Measurements from ENCODE around the gene C1QTNF7. TPM values are rescaled to one million over a fixed set of nuclear protein-coding genes. Genes with fewer than 3 reads are reported as not detected.
A peak's percentile ranks its signal among the peaks of the same experiment; 100 is the strongest.

C1QTNF7 gene
- total and polyA plus RNA-seq, 10 donors = 0.74 to 22.5 (median 5.2) TPM

- Histone ChIP-seq H3K4me3 (peak overlapping the region in 7 of 8 donors; percentile 10 to 59 (median 27)), H3K36me3 (peaks cover 0 to 5% (median 0%) of the 10 kb centered on the region in 6 donors), H3K27ac (peak overlapping the region in 5 of 8 donors; percentile 3 to 55 (median 45)), H3K4me1 (no peaks in the 10 kb centered on the region), H3K9me3 (no peaks in the 10 kb centered on the region), H3K27me3 (replicated peaks in 1 of 7) (no peaks in the 10 kb centered on the region)
- intact Hi-C loops (cut with DNase I; ENCODE audit: low total_unique reads) = no loop called here
- 47 to 71% (median 57%) methylated on average over 11 of the region's 11 CpGs for WGBS, 5 donors
- no peak for DNase-seq
- no peak for TF ChIP-seq POLR2A (IDR thresholded peaks at IDR 0.05)
- peak; percentile 15 to 66 (median 51) for TF ChIP-seq CTCF (IDR thresholded peaks at IDR 0.05 in 8 of 11, conservative IDR thresholded peaks at IDR 0.05 in 3 of 11)
These were observed 51.5 kb downstream of the C1QTNF7 start for GRCh38 chr4:15479089-15479912.

GRCh38 chr4:15479913-15480185, 52.0 kb downstream of the C1QTNF7 start:
- no peak for DNase-seq
- no peak for TF ChIP-seq POLR2AphosphoS5 (IDR thresholded peaks at IDR 0.05)
- TF ChIP-seq POLR2A (IDR thresholded peaks at IDR 0.05) = no peak
- TF ChIP-seq CTCF (IDR thresholded peaks at IDR 0.05 in 8 of 11, conservative IDR thresholded peaks at IDR 0.05 in 3 of 11) = no peak
- H3K9me3 ChIP-seq = peaks cover 0 to 4% (median under 1%) of the 10 kb centered on the region in 8 donors
- H3K27ac ChIP-seq = no peak overlapping the region
- intact Hi-C loops (cut with DNase I; ENCODE audit: low total_unique reads) = no loop called here
- peak overlapping the region in 4 of 8 donors; percentile 27 to 59 (median 30) for H3K4me3 ChIP-seq
- H3K27me3 ChIP-seq (replicated peaks in 1 of 7) = no peaks in the 10 kb centered on the region
- H3K4me1 ChIP-seq = no peaks in the 10 kb centered on the region
- WGBS, 5 donors = 58 to 86% (median 72%) methylated on average over 3 of the region's 3 CpGs
- peaks cover 0 to 5% (median 0%) of the 10 kb centered on the region in 6 donors for H3K36me3 ChIP-seq

GRCh38 chr4:15481961-15482745, 54.3 kb downstream of the C1QTNF7 start:
- intact Hi-C loops (cut with DNase I; ENCODE audit: low total_unique reads) = no loop called here
- no peaks in the 10 kb centered on the region for H3K36me3 ChIP-seq

More at GRCh38 chr4:15481961-15482745, 54.3 kb downstream of the C1QTNF7 start:
- no peaks in the 10 kb centered on the region for H3K27me3 ChIP-seq (replicated peaks in 1 of 7)
- no peak overlapping the region for H3K4me3 ChIP-seq
- TF ChIP-seq POLR2A (IDR thresholded peaks at IDR 0.05) (no peak), POLR2AphosphoS5 (IDR thresholded peaks at IDR 0.05) (no peak), CTCF (IDR thresholded peaks at IDR 0.05 in 8 of 11, conservative IDR thresholded peaks at IDR 0.05 in 3 of 11) (no peak)
- H3K27ac ChIP-seq = no peak overlapping the region
- no peaks in the 10 kb centered on the region for H3K4me1 ChIP-seq
- H3K9me3 ChIP-seq = peaks cover 0 to 20% (median 10%) of the 10 kb centered on the region in 8 donors
- WGBS, 5 donors = 84 to 100% (median 97%) methylated on average over 2 of the region's 2 CpGs
- no peak for DNase-seq
